H9 (cell line): ENCODE data around the gene GLS2. TPM values are rescaled to one million over a fixed set of nuclear protein-coding genes. Genes with fewer than 3 reads are reported as not detected.

Source experiments
- DNase-seq: peaks from one replicate; pipeline ENCODE4 v3.0.0-alpha.2; 2017
- H2AFZ ChIP-seq: one replicate; pipeline ENCODE4 v1.6.1; 2013; ENCODE audit warnings: mild to moderate bottlenecking, low read length, control low read depth, moderate library complexity
- H2AK5ac ChIP-seq: 2 replicates; pipeline ENCODE4 v1.6.1; 2013; ENCODE audit warnings: low read length, control low read depth, mixed read lengths; ENCODE audit not compliant: insufficient read length
- H2BK120ac ChIP-seq: one replicate; pipeline ENCODE4 v1.6.1; 2013; ENCODE audit warnings: low read depth, mild to moderate bottlenecking, low read length, control low read depth, inconsistent platforms; ENCODE audit not compliant: poor library complexity, severe bottlenecking
- H2BK12ac ChIP-seq: 2 replicates; pipeline ENCODE4 v1.6.1; 2013; ENCODE audit warnings: low read length, control low read depth, mixed read lengths, low read depth; ENCODE audit not compliant: insufficient read length
- H2BK15ac ChIP-seq: 2 replicates; pipeline ENCODE4 v1.6.1; 2013; ENCODE audit warnings: low read depth, low read length, control low read depth
- H2BK20ac ChIP-seq: one replicate; pipeline ENCODE4 v1.6.1; 2013; ENCODE audit warnings: low read depth, mild to moderate bottlenecking, low read length, control low read depth, inconsistent platforms; ENCODE audit not compliant: poor library complexity, severe bottlenecking
- H2BK5ac ChIP-seq: 2 replicates; pipeline ENCODE4 v1.6.1; 2013; ENCODE audit warnings: low read length, control low read depth, mixed read lengths; ENCODE audit not compliant: insufficient read length
- H3K14ac ChIP-seq: 2 replicates; pipeline ENCODE4 v1.6.1; 2013; ENCODE audit warnings: low read length, control low read depth; ENCODE audit not compliant: insufficient read depth
- H3K18ac ChIP-seq: 2 replicates; pipeline ENCODE4 v1.6.1; 2013; ENCODE audit warnings: low read depth, mild to moderate bottlenecking, mixed read lengths, low read length, control low read depth; ENCODE audit not compliant: insufficient read length
- H3K23ac ChIP-seq: 2 replicates; pipeline ENCODE4 v1.6.1; 2013; ENCODE audit warnings: low read length, control low read depth, mixed read lengths, low read depth; ENCODE audit not compliant: insufficient read length
- H3K23me2 ChIP-seq: 2 replicates; pipeline ENCODE4 v1.6.1; 2013; ENCODE audit warnings: low read depth, mild to moderate bottlenecking, mixed read lengths, low read length, control low read depth; ENCODE audit not compliant: insufficient read length, poor library complexity, severe bottlenecking
- H3K27ac ChIP-seq: 2 replicates; pipeline ENCODE4 v1.5.1; 2013; ENCODE audit warnings: low read length, control low read depth, mixed read lengths, low read depth; ENCODE audit not compliant: insufficient read length
- H3K27me3 ChIP-seq: 2 replicates; pipeline ENCODE4 v1.6.1; 2013; ENCODE audit warnings: low read length, control low read depth, inconsistent platforms; ENCODE audit not compliant: insufficient read depth
- H3K4ac ChIP-seq: 2 replicates; pipeline ENCODE4 v1.6.1; 2013; ENCODE audit warnings: low read depth, mild to moderate bottlenecking, control low read depth, inconsistent platforms, low read length, moderate library complexity
- H3K4me1 ChIP-seq: 2 replicates; pipeline ENCODE4 v1.6.1; 2013; ENCODE audit warnings: low read length, control low read depth, inconsistent platforms; ENCODE audit not compliant: insufficient read depth
- H3K4me2 ChIP-seq: 2 replicates; pipeline ENCODE4 v1.6.1; 2013; ENCODE audit warnings: low read length, control low read depth, mixed read lengths; ENCODE audit not compliant: insufficient read length, insufficient read depth
- H3K56ac ChIP-seq: 2 replicates; pipeline ENCODE4 v1.6.1; 2013; ENCODE audit warnings: low read depth, mild to moderate bottlenecking, mixed read lengths, low read length, control low read depth; ENCODE audit not compliant: insufficient read length
- H3K79me1 ChIP-seq: 2 replicates; pipeline ENCODE4 v1.6.1; 2013; ENCODE audit warnings: low read depth, mild to moderate bottlenecking, moderate library complexity, low read length, control low read depth, inconsistent platforms; ENCODE audit not compliant: insufficient read depth, poor library complexity, severe bottlenecking
- H3K79me2 ChIP-seq: 2 replicates; pipeline ENCODE4 v1.6.1; 2013; ENCODE audit warnings: low read length, control low read depth, inconsistent platforms; ENCODE audit not compliant: insufficient read depth
- H3K9ac ChIP-seq: 2 replicates; pipeline ENCODE4 v1.6.1; 2013; ENCODE audit warnings: low read length, control low read depth, mixed read lengths; ENCODE audit not compliant: insufficient read length; ENCODE audit errors: extremely low read depth
- H3K9me3 ChIP-seq: one replicate; pipeline ENCODE4 v1.6.1; 2013; ENCODE audit warnings: low read depth, low read length, inconsistent platforms; ENCODE audit not compliant: control insufficient read depth
- H3T11ph ChIP-seq: one replicate; pipeline ENCODE4 v1.6.1; 2013; ENCODE audit warnings: mild to moderate bottlenecking, low read length, control low read depth, inconsistent platforms
- H4K20me1 ChIP-seq: one replicate; pipeline ENCODE4 v1.6.1; 2013; ENCODE audit not compliant: control insufficient read depth, insufficient read length, insufficient read depth
- H4K5ac ChIP-seq: 2 replicates; pipeline ENCODE4 v1.6.1; 2013; ENCODE audit warnings: low read depth, mild to moderate bottlenecking, mixed read lengths, low read length, control low read depth; ENCODE audit not compliant: insufficient read length
- H4K8ac ChIP-seq: replicated peaks from 2 replicates; pipeline ENCODE4 v1.6.1; 2013; ENCODE audit warnings: low read length, control low read depth, mixed read lengths, low read depth; ENCODE audit not compliant: insufficient read length
- H4K91ac ChIP-seq: 2 replicates; pipeline ENCODE4 v1.6.1; 2013; ENCODE audit warnings: low read depth, mild to moderate bottlenecking, moderate library complexity, mixed read lengths, low read length, control low read depth; ENCODE audit not compliant: insufficient read length
- H3K27ac Mint-ChIP-seq, 3 experiments: 2 replicates in 2 of 3; 3 replicates in 1 of 3; pipeline ENCODE4 v1.8.0; 2020 to 2021; ENCODE audit warnings: mixed read lengths in 3 of 3, mild to moderate bottlenecking in 1 of 3, moderate library complexity in 1 of 3
- H3K27me3 Mint-ChIP-seq: 2 replicates; pipeline ENCODE4 v1.8.0; 2021; ENCODE audit warnings: low read depth, mild to moderate bottlenecking, moderate library complexity, mixed read lengths
- H3K36me3 Mint-ChIP-seq, 3 experiments: 2 replicates in 2 of 3; 3 replicates in 1 of 3; pipeline ENCODE4 v1.8.0; 2020 to 2021; ENCODE audit warnings: low read depth in 3 of 3, mixed read lengths in 3 of 3; ENCODE audit not compliant: insufficient read depth in 1 of 3
- H3K4me1 Mint-ChIP-seq, 2 experiments: 2 replicates each; pipeline ENCODE4 v1.8.0; 2020; ENCODE audit warnings: mixed read lengths in 2 of 2
- H3K4me3 Mint-ChIP-seq, 2 experiments: 2 replicates in 1 of 2; 3 replicates in 1 of 2; pipeline ENCODE4 v1.8.0; 2020 to 2021; ENCODE audit warnings: mild to moderate bottlenecking in 2 of 2, mixed read lengths in 2 of 2, moderate library complexity in 1 of 2
- H3K9me3 Mint-ChIP-seq, 2 experiments: 2 replicates in 1 of 2; 3 replicates in 1 of 2; pipeline ENCODE4 v1.8.0; 2020; ENCODE audit warnings: mild to moderate bottlenecking in 2 of 2, mixed read lengths in 2 of 2, moderate library complexity in 1 of 2
- CTCF ChIP-seq: fragments of 200-600 bp; sonication (generic); conservative IDR thresholded peaks from 3 replicates; pipeline ENCODE4 v1.8.0; 2021; ENCODE audit warnings: antibody characterized with exemption, mild to moderate bottlenecking
- total RNA-seq: library from RNA; stranded (reverse); gene quantifications from 2 replicates; pipeline ENCODE4 v1.2.1, GENCODE V29; 2021

Gene GLS2
- total RNA-seq, 1 experiment from 2014 or later: 17.0 TPM

GRCh38 chr12:56462565-56462964 is 25.4 kb downstream of the GLS2 start:
- Mint-ChIP-seq H3K27ac (peak overlapping the region in 1 of 3 experiments; percentile 44; a peak in 3 of 7 replicates), H3K4me3 (no peak overlapping the region), H3K36me3 (no peaks in the 10 kb centered on the region), H3K9me3 (no peaks in the 10 kb centered on the region), H3K27me3 (no peaks in the 10 kb centered on the region), H3K4me1 (peaks cover 19 to 26% of the 10 kb centered on the region in 2 experiments)
- H3K4ac ChIP-seq: no peak overlapping the region
- no peaks in the 10 kb centered on the region for H3K79me2 ChIP-seq
- H3K23me2 ChIP-seq: no peaks in the 10 kb centered on the region
- no peak overlapping the region for H3K56ac ChIP-seq
- H3K23ac ChIP-seq: no peak overlapping the region
- TF ChIP-seq CTCF: no peak
- no peak overlapping the region for H4K91ac ChIP-seq
- H3K9ac ChIP-seq: no peak overlapping the region
- no peak overlapping the region for H2BK120ac ChIP-seq
- no peak overlapping the region for H4K8ac ChIP-seq
- H3K27me3 ChIP-seq: no peaks in the 10 kb centered on the region
- H2BK5ac ChIP-seq: no peak overlapping the region
- no peaks in the 10 kb centered on the region for H3K4me1 ChIP-seq
- no peak overlapping the region for H3T11ph ChIP-seq
- no peaks in the 10 kb centered on the region for H4K20me1 ChIP-seq
- no peak overlapping the region for H2BK12ac ChIP-seq
- no peak overlapping the region for H3K27ac ChIP-seq
- H3K9me3 ChIP-seq: no peaks in the 10 kb centered on the region
- H2AFZ ChIP-seq: no peak overlapping the region
- H2AK5ac ChIP-seq: no peak overlapping the region
- no peaks in the 10 kb centered on the region for H3K79me1 ChIP-seq
- H2BK20ac ChIP-seq: no peak overlapping the region
- H3K4me2 ChIP-seq: no peak overlapping the region
- no peak overlapping the region for H3K18ac ChIP-seq
- H2BK15ac ChIP-seq: no peak overlapping the region
- H3K14ac ChIP-seq: no peak overlapping the region
- H4K5ac ChIP-seq: no peak overlapping the region
- peak; percentile 50 for DNase-seq
